OCI-LY7 (cell line): Measurements from ENCODE around the gene METTL26. TPM values are rescaled to one million over a fixed set of nuclear protein-coding genes. Genes with fewer than 3 reads are reported as not detected.

Experiments
- BruUV-seq: library from RNA; stranded (reverse); fragments of 400-500 nt; replicated peaks from 2 replicates; lab custom pipeline; 2021; lab: Mats Ljungman, UMichigan
- CTCF ChIA-PET: fragments of 300-600 bp; sonication (Branson Sonifier 250); formaldehyde crosslinking; loops from one replicate; lab custom pipeline; 2022; ENCODE audit warnings: antibody characterized with exemption; ENCODE audit not compliant: unreplicated experiment; lab: Charles Lee
- POLR2A ChIA-PET: fragments of 300-600 bp; sonication (Branson Sonifier 250); formaldehyde crosslinking; loops from one replicate; lab custom pipeline; 2022; ENCODE audit warnings: antibody characterized with exemption; lab: Charles Lee
- DNase-seq: peaks from one replicate; pipeline ENCODE4 v3.0.0-alpha.2; 2015; ENCODE audit warnings: low spot score
- H2AFZ ChIP-seq: fragments of 200-600 bp; sonication (generic), shearing (Covaris generic); 2 replicates; pipeline ENCODE4 v1.6.1; 2014; ENCODE audit warnings: mild to moderate bottlenecking, antibody characterized with exemption, low read length, moderate library complexity
- H3K27ac ChIP-seq: fragments of 200-600 bp; sonication (generic); 2 replicates; pipeline ENCODE4 v1.5.1; 2014; ENCODE audit warnings: mixed run types, low read depth, mild to moderate bottlenecking, moderate library complexity, low read length, inconsistent platforms; ENCODE audit not compliant: poor library complexity, severe bottlenecking
- H3K36me3 ChIP-seq: fragments of 200-600 bp; sonication (generic); 2 replicates; pipeline ENCODE4 v1.6.1; 2014; ENCODE audit warnings: mild to moderate bottlenecking, antibody characterized with exemption, low read length, moderate library complexity, mixed read lengths; ENCODE audit not compliant: insufficient read depth
- H3K4me1 ChIP-seq: fragments of 200-600 bp; sonication (generic); 2 replicates; pipeline ENCODE4 v1.5.1; 2014; ENCODE audit warnings: mild to moderate bottlenecking, low read length; ENCODE audit not compliant: insufficient read depth, poor library complexity, severe bottlenecking
- H3K4me2 ChIP-seq: fragments of 200-600 bp; sonication (generic); 2 replicates; pipeline ENCODE4 v1.6.1; 2014; ENCODE audit warnings: mild to moderate bottlenecking, low read length
- H3K4me3 ChIP-seq: fragments of 200-600 bp; sonication (generic); 2 replicates; pipeline ENCODE4 v1.5.1; 2014; ENCODE audit warnings: mild to moderate bottlenecking, low read depth, low read length; ENCODE audit not compliant: poor library complexity, severe bottlenecking
- H3K79me2 ChIP-seq: fragments of 200-600 bp; sonication (generic); 2 replicates; pipeline ENCODE4 v1.6.1; 2016; ENCODE audit warnings: low read depth, mild to moderate bottlenecking, low read length, moderate library complexity, mixed read lengths; ENCODE audit not compliant: insufficient read depth
- H3K9me2 ChIP-seq: fragments of 200-600 bp; sonication (generic); 2 replicates; pipeline ENCODE4 v1.6.1; 2016; ENCODE audit warnings: mild to moderate bottlenecking, low read length, mixed read lengths; ENCODE audit not compliant: insufficient read depth
- H3K9me3 ChIP-seq: fragments of 200-600 bp; sonication (generic); 2 replicates; pipeline ENCODE4 v1.6.1; 2014; ENCODE audit warnings: mild to moderate bottlenecking, mixed run types, low read length, mixed read lengths
- H4K20me1 ChIP-seq: fragments of 200-600 bp; sonication (generic); 2 replicates; pipeline ENCODE4 v1.6.1; 2014; ENCODE audit warnings: mild to moderate bottlenecking, antibody characterized with exemption, low read length, moderate library complexity, mixed read lengths; ENCODE audit not compliant: insufficient read depth
- CTCF ChIP-seq: fragments of 200-600 bp; sonication (generic); conservative IDR thresholded peaks from 2 replicates; pipeline ENCODE4 v1.5.1; 2014; ENCODE audit warnings: mild to moderate bottlenecking, antibody characterized with exemption, low read length, moderate library complexity, mixed read lengths
- EZH2phosphoT487 ChIP-seq: fragments of 200-600 bp; sonication (generic); IDR thresholded peaks from 2 replicates; pipeline ENCODE4 v1.6.1; 2018; ENCODE audit warnings: low read depth, borderline replicate concordance, mild to moderate bottlenecking, mixed run types, antibody characterized with exemption, low read length, moderate library complexity, mixed read lengths
- intact Hi-C: fragments of 100-400 bp; cut with micrococcal nuclease; formaldehyde crosslinking; loops from one replicate; pipeline ENCODE4 v1.10.0; 2022; ENCODE audit not compliant: unreplicated experiment
- total RNA-seq, 2 experiments: library from RNA; depleted of rRNA in 1 of 2; stranded (reverse); fragments of >200 nt in 1 of 2; shearing (Covaris generic) in 1 of 2; gene quantifications; 2 replicates each; pipeline ENCODE4 v1.2.3, GENCODE V29; 2014 to 2022

Gene METTL26
- total RNA-seq, 2 experiments from 2014 or later = 99.0 to 152 TPM

GRCh38 chr16:608019-608418 is 28.1 kb downstream of the METTL26 start:
- no peaks in the 10 kb centered on the region for H3K4me1 ChIP-seq
- H3K36me3 ChIP-seq = peaks cover 7% of the 10 kb centered on the region; the same call in 1 of the 2 replicates
- H3K4me2 ChIP-seq = no peak overlapping the region
- no peak for DNase-seq
- no peaks in the 10 kb centered on the region for H3K79me2 ChIP-seq
- POLR2A ChIA-PET = no interaction called here
- H3K9me3 ChIP-seq = 0 out of 2 replicates have a peak, but pooled peaks cover 5% of the 10 kb centered on the region
- H3K9me2 ChIP-seq = no peaks in the 10 kb centered on the region
- intact Hi-C loops = no loop called here
- H4K20me1 ChIP-seq = no peaks in the 10 kb centered on the region
- CTCF ChIA-PET = no interaction called here
- H2AFZ ChIP-seq = no peak overlapping the region
- H3K27ac ChIP-seq = no peak overlapping the region
- no peak for TF ChIP-seq EZH2phosphoT487
- no peak for TF ChIP-seq CTCF
- no TSS peak for BruUV-seq
- no peak overlapping the region for H3K4me3 ChIP-seq

DNA sequence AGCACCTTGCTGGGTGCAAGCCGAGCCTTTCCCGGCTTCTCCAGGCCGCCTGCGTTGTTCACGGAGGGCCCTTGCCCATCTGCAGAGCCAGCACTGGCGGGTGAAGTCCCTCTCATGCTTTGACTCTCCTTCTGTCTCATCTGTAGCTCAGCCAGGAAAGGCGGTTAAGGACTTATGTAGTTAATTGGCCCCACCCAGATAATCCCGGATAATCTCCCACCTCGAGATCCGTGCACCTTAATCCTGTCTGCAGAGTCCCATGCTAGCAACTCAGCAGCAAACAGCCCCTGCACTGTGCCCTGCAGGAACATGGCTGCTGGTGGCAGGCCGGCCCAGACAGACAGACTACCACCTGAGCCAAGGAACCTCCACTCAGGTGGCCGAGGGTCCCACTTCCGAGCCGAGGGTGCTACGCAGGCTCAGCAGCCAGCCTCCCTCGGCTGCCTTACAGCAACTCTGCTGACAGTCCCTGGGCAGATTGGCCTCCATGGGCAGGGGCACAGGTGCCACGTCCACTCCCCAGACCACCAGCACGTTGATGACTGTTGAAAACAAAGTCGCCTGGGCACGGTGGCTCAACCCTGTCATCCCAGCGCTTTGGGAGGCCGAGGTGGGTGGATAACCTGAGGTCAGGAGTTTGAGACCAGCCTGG is 29.3 kb downstream of the METTL26 start:
- Histone ChIP-seq H3K9me3 (0 out of 2 replicates have a peak, but pooled peaks cover 5% of the 10 kb centered on the region), H3K4me2 (no peak overlapping the region), H3K4me3 (no peak overlapping the region), H3K36me3 (peaks cover 7% of the 10 kb centered on the region; the same call in 1 of the 2 replicates), H4K20me1 (no peaks in the 10 kb centered on the region), H2AFZ (no peak overlapping the region), H3K9me2 (no peaks in the 10 kb centered on the region), H3K79me2 (no peaks in the 10 kb centered on the region), H3K4me1 (no peaks in the 10 kb centered on the region), H3K27ac (no peak overlapping the region)
- no peak for DNase-seq
- CTCF ChIA-PET = no interaction called here
- intact Hi-C loops = no loop called here
- POLR2A ChIA-PET = no interaction called here
- BruUV-seq = no TSS peak
- TF ChIP-seq CTCF = no peak
- TF ChIP-seq EZH2phosphoT487 = no peak

GRCh38 chr16:603933-604332 is 32.2 kb downstream of the METTL26 start:
- Histone ChIP-seq H2AFZ (no peak overlapping the region), H3K4me2 (no peak overlapping the region), H3K4me1 (no peaks in the 10 kb centered on the region), H3K27ac (no peak overlapping the region), H4K20me1 (no peaks in the 10 kb centered on the region), H3K4me3 (no peak overlapping the region), H3K9me3 (0 out of 2 replicates have a peak, but pooled peaks cover 5% of the 10 kb centered on the region), H3K79me2 (no peaks in the 10 kb centered on the region), H3K9me2 (no peaks in the 10 kb centered on the region), H3K36me3 (peaks cover 13% of the 10 kb centered on the region)
- no peak for DNase-seq
- ChIA-PET POLR2A (no interaction called here), CTCF (no interaction called here)
- intact Hi-C loops = no loop called here
- no TSS peak for BruUV-seq
- no peak for TF ChIP-seq CTCF
